Fibroblast of pulmonary artery (primary cell): Measurements from ENCODE around the gene SMAD3.
A peak's percentile ranks its signal among the peaks of the same experiment; 100 is the strongest.

ENCODE experiments used
- DNase-seq: peaks from one replicate; pipeline ENCODE4 v3.0.0-alpha.2; 2010; ENCODE audit warnings: low read depth
- H3K4me3 ChIP-seq: replicated peaks from 2 replicates; pipeline ENCODE4 v1.5.1; 2011; ENCODE audit warnings: low read depth, mild to moderate bottlenecking, control low read depth, low read length, moderate library complexity
- CTCF ChIP-seq: IDR thresholded peaks from 2 replicates; pipeline ENCODE4 v1.5.1; 2011; ENCODE audit warnings: mild to moderate bottlenecking, control low read depth, low read length, inconsistent platforms; ENCODE audit errors: missing control alignments

The SMAD3 gene

GRCh38 chr15:67142092-67142766 lies 76.8 kb downstream of the SMAD3 start:
- H3K4me3 ChIP-seq, result no peak overlapping the region
- TF ChIP-seq CTCF, result no peak
- peak; percentile 49 for DNase-seq

GRCh38 chr15:67142767-67143100 lies 77.3 kb downstream of the SMAD3 start:
- no peak overlapping the region for H3K4me3 ChIP-seq
- DNase-seq, result peak; percentile 72
- TF ChIP-seq CTCF, result no peak

- no peak overlapping the region for H3K4me3 ChIP-seq
- no peak for DNase-seq
- no peak for TF ChIP-seq CTCF
These were observed 78.2 kb downstream of the SMAD3 start for GRCh38 chr15:67143646-67144045.

- H3K4me3 ChIP-seq, result no peak overlapping the region
- peak; percentile 93 for DNase-seq
- TF ChIP-seq CTCF, result no peak
These were observed 79.4 kb downstream of the SMAD3 start for GRCh38 chr15:67144609-67145311.

- TF ChIP-seq CTCF, result no peak
These were observed 79.9 kb downstream of the SMAD3 start for GRCh38 chr15:67145312-67145610.

GRCh38 chr15:67145710-67146109 lies 80.3 kb downstream of the SMAD3 start:
- no peak for TF ChIP-seq CTCF
- DNase-seq, result no peak
- H3K4me3 ChIP-seq, result no peak overlapping the region

More at GRCh38 chr15:67145312-67145610, 79.9 kb downstream of the SMAD3 start:
- DNase-seq, result no peak
- no peak overlapping the region for H3K4me3 ChIP-seq

- TF ChIP-seq CTCF, result no peak
- no peak overlapping the region for H3K4me3 ChIP-seq
- peak; percentile 91 for DNase-seq
These were observed 80.8 kb downstream of the SMAD3 start for GRCh38 chr15:67146234-67146633.
